Endodermal cell (in vitro differentiated cells): ENCODE measurements around the gene CCL17. TPM values are rescaled to one million over a fixed set of nuclear protein-coding genes. Genes with fewer than 3 reads are reported as not detected.

ENCODE experiments used
- DNase-seq: peaks from one replicate; pipeline ENCODE4 v3.0.0-alpha.2; 2017
- H3K27ac ChIP-seq: 2 replicates; pipeline ENCODE4 v1.5.1; 2013; ENCODE audit warnings: mild to moderate bottlenecking, low read depth, low read length, moderate library complexity
- H3K27me3 ChIP-seq: 2 replicates; pipeline ENCODE4 v1.6.1; 2013; ENCODE audit warnings: mild to moderate bottlenecking, low read length, moderate library complexity; ENCODE audit not compliant: insufficient read depth, control insufficient read depth, poor library complexity, severe bottlenecking
- H3K36me3 ChIP-seq: 2 replicates; pipeline ENCODE4 v1.7.0; 2013; ENCODE audit warnings: mild to moderate bottlenecking, low read length, moderate library complexity; ENCODE audit not compliant: control insufficient read depth, insufficient read depth
- H3K4me1 ChIP-seq: one replicate; pipeline ENCODE4 v1.7.0; 2013; ENCODE audit warnings: low read length; ENCODE audit not compliant: control insufficient read depth, insufficient read depth
- H3K4me3 ChIP-seq: 2 replicates; pipeline ENCODE4 v1.5.1; 2013; ENCODE audit warnings: mild to moderate bottlenecking, low read length, moderate library complexity
- H3K9ac ChIP-seq: 2 replicates; pipeline ENCODE4 v1.6.1; 2013; ENCODE audit warnings: mild to moderate bottlenecking, low read length, moderate library complexity; ENCODE audit not compliant: poor library complexity, severe bottlenecking; ENCODE audit errors: extremely low read depth
- H3K9me3 ChIP-seq: 2 replicates; pipeline ENCODE4 v1.6.1; 2013; ENCODE audit warnings: mild to moderate bottlenecking, low read length, moderate library complexity; ENCODE audit not compliant: control insufficient read depth
- H3K27ac Mint-ChIP-seq: 2 replicates; pipeline ENCODE4 v1.8.0; 2020; ENCODE audit warnings: mixed read lengths
- H3K27me3 Mint-ChIP-seq: 2 replicates; pipeline ENCODE4 v1.8.0; 2021; ENCODE audit warnings: mild to moderate bottlenecking, mixed read lengths; ENCODE audit not compliant: insufficient read depth
- H3K36me3 Mint-ChIP-seq: 2 replicates; pipeline ENCODE4 v1.8.0; 2020; ENCODE audit warnings: low read depth, mixed read lengths
- H3K4me1 Mint-ChIP-seq: 2 replicates; pipeline ENCODE4 v1.8.0; 2020; ENCODE audit warnings: mixed read lengths
- H3K4me3 Mint-ChIP-seq: 2 replicates; pipeline ENCODE4 v1.8.0; 2020; ENCODE audit warnings: mild to moderate bottlenecking, moderate library complexity, mixed read lengths
- H3K9me3 Mint-ChIP-seq: 2 replicates; pipeline ENCODE4 v1.8.0; 2020; ENCODE audit warnings: mild to moderate bottlenecking, mixed read lengths
- CTCF ChIP-seq: fragments of 200-600 bp; sonication (generic); conservative IDR thresholded peaks from 2 replicates; pipeline ENCODE4 v1.5.0; 2021; ENCODE audit warnings: antibody characterized with exemption, mild to moderate bottlenecking
- WGBS, 2 experiments: methylation state at CpG; one replicate each; pipeline versions ENCODE4 v1.1.5 to v1.1.7; 2013; ENCODE audit warnings: missing lambda C conversion rate in 2 of 2, mixed read lengths in 1 of 2; ENCODE audit not compliant: insufficient coverage in 1 of 2, insufficient read length in 1 of 2; 5-methylcytosine and 5-hydroxymethylcytosine counted together
- total RNA-seq, 2 donors: library from RNA; stranded (reverse); fragmentation: NEBNext Ultra II Directional in 1 of 2; extraction: Animal tissue kit (Norgen Biotek cat#: 25700) in 1 of 2; gene quantifications; 2 replicates in 1 of 2; 3 replicates in 1 of 2; pipeline ENCODE4 v1.2.1, GENCODE V29; 2021

The CCL17 gene
- total RNA-seq, 2 donors from 2014 or later = not detected

- no peak for DNase-seq
- H3K4me1 Mint-ChIP-seq = peaks cover 6% of the 10 kb centered on the region
- no peak overlapping the region for H3K4me3 Mint-ChIP-seq
- Histone ChIP-seq H3K27me3 (no peaks in the 10 kb centered on the region), H3K9me3 (no peaks in the 10 kb centered on the region), H3K4me3 (no peak overlapping the region), H3K4me1 (no peaks in the 10 kb centered on the region), H3K36me3 (no peaks in the 10 kb centered on the region), H3K9ac (no peak overlapping the region), H3K27ac (no peak overlapping the region)
- H3K9me3 Mint-ChIP-seq = no peaks in the 10 kb centered on the region
- no peak for TF ChIP-seq CTCF
- H3K27ac Mint-ChIP-seq = no peak overlapping the region
- H3K27me3 Mint-ChIP-seq = peaks cover 4% of the 10 kb centered on the region
- 90 to 96% methylated on average over 2 to 9 of the region's 9 CpGs for WGBS, 2 experiments
- H3K36me3 Mint-ChIP-seq = no peaks in the 10 kb centered on the region
These were observed 8.0 kb downstream of the CCL17 start for GRCh38 chr16:57412584-57412983.

DNA sequence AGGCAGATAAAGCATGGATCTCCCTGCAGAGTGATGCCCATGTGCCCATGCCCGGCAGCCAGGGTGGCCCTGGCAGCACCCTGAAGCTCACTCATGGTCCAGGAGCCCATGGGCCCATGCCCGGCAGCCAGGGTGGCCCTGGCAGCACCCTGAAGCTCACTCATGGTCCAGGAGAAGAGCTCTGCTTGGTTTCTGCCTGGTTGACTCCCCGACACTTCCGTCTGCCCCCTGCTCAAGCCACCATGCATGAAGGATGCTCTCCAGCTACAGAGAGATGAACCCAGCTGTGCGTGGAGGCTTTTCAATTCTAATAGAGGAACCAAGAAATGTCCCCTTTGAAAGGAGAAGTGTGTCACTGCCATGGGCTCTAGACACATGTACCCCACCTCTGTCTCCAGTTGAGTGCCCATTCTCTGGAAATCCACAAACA, 8.7 kb downstream of the CCL17 start:
- Mint-ChIP-seq H3K36me3 (no peaks in the 10 kb centered on the region), H3K27ac (no peak overlapping the region), H3K9me3 (no peaks in the 10 kb centered on the region), H3K4me3 (no peak overlapping the region), H3K4me1 (peaks cover 10% of the 10 kb centered on the region), H3K27me3 (peaks cover 4% of the 10 kb centered on the region)
- H3K9me3 ChIP-seq = no peaks in the 10 kb centered on the region
- no peak overlapping the region for H3K4me3 ChIP-seq
- H3K9ac ChIP-seq = no peak overlapping the region
- no peak overlapping the region for H3K27ac ChIP-seq
- H3K27me3 ChIP-seq = no peaks in the 10 kb centered on the region
- no peak for TF ChIP-seq CTCF
- WGBS, 2 experiments = 91 to 93% methylated on average over 5 of the region's 5 CpGs
- H3K36me3 ChIP-seq = no peaks in the 10 kb centered on the region
- H3K4me1 ChIP-seq = no peaks in the 10 kb centered on the region
- no peak for DNase-seq

GRCh38 chr16:57413733-57414132, 9.2 kb downstream of the CCL17 start:
- Mint-ChIP-seq H3K4me3 (no peak overlapping the region), H3K27me3 (peaks cover 4% of the 10 kb centered on the region), H3K36me3 (no peaks in the 10 kb centered on the region), H3K27ac (no peak overlapping the region), H3K4me1 (peaks cover 12% of the 10 kb centered on the region), H3K9me3 (no peaks in the 10 kb centered on the region)
- TF ChIP-seq CTCF = no peak
- H3K4me3 ChIP-seq = no peak overlapping the region
- WGBS, 2 experiments = 80 to 82% methylated on average over 1 to 7 of the region's 7 CpGs
- DNase-seq = no peak
- no peak overlapping the region for H3K9ac ChIP-seq
- H3K27ac ChIP-seq = no peak overlapping the region
- no peaks in the 10 kb centered on the region for H3K9me3 ChIP-seq
- H3K4me1 ChIP-seq = no peaks in the 10 kb centered on the region
- no peaks in the 10 kb centered on the region for H3K36me3 ChIP-seq
- no peaks in the 10 kb centered on the region for H3K27me3 ChIP-seq
